Left forelimb (tissue), 1 donor: ENCODE results near the gene SLC9B1.

Experiments used
- DNase-seq: peaks from one replicate; pipeline ENCODE4 v3.0.0-alpha.2; 2018; ENCODE audit warnings: low spot score

SLC9B1 gene, protein sequence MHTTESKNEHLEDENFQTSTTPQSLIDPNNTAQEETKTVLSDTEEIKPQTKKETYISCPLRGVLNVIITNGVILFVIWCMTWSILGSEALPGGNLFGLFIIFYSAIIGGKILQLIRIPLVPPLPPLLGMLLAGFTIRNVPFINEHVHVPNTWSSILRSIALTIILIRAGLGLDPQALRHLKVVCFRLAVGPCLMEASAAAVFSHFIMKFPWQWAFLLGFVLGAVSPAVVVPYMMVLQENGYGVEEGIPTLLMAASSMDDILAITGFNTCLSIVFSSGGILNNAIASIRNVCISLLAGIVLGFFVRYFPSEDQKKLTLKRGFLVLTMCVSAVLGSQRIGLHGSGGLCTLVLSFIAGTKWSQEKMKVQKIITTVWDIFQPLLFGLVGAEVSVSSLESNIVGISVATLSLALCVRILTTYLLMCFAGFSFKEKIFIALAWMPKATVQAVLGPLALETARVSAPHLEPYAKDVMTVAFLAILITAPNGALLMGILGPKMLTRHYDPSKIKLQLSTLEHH

DNA sequence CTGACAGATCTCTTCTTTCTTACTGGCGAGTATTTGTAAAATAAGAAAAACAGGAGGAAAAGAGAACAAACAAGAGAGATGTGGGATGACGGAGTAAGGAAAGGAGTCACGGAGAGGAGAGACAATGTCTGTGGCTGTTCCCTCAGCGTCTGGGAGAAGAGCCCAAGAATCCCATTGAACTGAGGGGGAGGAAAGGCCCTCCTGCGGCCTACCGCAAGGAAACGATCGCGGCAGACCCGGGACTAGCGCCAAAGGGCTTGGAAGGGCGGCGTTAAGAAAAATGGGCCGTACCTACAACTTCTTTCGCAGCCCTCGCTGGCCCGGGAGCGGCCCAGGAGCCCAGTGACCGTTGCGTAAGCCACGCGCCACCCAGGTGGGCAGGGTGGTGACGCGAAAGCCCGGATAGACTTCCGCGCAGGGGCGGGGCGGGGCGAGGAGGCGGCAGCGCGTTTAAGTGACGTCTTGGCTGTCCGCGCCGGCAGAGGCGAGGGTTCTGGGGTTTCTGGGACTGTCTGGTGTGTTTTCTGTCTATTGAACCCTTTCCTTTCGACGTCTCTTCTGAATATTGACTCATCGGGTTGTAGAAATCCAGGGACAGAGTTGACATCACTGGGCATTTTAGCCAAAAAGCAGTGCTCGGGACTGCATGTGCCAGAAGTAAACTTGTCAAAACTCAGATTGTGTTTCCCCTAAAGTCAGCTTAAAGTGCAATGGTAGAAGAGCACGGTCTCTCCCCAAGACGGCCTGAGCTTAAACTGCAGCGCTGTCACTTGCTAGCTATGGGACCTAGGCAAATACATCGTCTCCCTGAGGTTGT, at the start of gene SLC9B1:
TSS of gene SLC9B1 (minus strand) at position 398 of the 817 bp plus-strand sequence. CDS start 27,994 bp downstream, outside the sequence.
- DNase-seq: peak; percentile 97

DNA sequence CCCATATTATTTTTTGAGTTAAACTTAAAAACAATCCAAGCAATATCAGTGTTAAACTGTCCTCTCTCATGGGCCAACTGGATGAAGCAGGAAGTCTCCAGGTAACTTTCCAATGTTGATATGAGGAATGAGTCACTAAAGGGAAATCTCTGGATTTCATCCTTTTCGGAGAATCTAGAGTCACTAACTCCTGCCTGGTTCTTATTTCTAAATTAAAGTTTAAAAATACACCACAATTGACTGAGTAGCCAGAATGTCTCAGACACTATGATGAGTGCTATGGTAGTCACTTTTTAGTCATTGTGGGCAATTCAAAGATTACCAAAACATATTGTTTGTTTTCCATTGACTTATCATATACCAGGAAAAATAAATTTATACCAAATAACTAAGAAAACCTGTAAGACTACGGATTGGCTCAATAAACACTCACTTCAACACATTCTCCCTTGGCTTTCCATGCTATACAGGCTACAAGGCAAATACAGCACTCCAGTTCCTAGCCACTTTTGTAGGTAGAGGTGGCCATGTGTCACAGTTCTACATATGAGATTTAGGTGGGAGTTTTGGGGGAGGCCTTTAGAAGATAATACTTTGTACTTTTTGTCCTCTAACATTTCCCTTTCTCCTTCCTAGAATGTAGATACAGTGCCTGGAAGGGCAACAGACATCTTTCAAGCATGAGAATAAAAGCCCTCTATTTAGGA, 48.5 kb upstream of the SLC9B1 start:
- DNase-seq: no peak

DNA sequence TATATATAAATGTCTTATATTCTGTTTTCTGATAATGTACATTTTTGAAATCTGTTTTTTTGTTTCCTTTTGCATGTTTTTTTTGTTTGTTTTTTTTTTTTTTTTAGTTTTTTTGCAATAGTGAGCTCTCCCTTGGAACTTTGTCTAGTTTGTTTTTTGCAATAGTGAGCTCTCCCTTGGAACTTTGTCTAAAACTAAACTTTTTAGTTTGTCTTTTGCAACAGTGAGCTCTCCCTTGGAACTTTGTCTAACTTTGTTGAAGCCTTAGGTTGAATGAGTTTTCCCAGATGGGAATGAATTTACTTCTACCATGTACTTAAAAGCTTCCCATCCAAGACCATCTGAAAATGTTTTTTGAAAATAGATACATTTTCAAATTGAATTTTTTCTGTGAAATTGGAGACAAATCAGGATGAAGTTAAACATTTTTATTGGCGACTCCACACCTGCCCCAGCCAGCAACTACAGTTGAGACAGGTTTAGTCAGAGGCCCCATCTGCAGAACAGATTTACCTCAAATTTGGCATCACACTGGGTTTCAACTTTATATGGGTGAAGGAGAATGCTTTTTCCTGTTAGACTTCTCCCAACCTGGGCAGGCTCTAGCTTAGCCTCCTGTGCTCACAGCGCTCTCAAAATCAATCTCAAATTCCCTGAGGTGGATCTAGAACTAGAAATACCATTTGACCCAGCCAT, 41.1 kb upstream of the SLC9B1 start:
- DNase-seq: no peak

DNA sequence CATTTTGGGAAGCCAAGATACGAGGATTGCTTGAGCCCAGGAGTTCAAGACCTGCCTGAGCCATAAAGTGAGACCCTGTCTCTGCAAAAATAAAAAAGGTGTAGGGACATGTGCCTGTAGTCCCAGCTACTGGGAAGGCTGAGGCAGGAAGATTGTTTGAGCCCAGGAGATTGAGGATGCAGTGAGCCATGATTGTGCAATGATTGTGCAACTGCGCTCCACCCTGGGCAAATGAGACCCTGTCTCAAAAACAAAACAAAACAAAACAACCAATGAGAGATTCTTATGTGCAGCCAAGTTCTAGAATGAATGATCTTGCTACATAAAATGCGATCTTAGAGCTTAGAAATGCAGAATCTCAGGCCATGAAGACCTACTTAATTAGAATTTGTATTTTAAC, 34.5 kb upstream of the SLC9B1 start:
- DNase-seq: no peak

DNA sequence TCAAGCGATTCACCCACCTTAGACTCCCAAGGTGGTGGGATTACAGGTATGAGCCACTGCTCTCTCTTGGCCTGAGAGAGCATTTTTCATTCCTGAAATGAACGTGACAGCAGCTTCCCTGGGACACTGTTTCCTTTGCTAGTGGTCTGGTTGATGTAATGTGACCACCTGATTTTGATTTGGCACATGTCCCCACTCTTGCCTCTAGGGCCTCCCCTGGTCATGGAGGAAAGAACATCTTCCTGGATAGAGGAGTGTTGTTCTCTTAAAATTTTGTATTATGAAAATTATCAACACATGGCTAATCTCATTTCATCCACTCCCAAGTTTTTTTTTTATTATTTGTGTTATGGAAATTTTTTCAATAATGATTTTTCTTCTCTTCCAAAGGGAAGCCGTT, 33.3 kb upstream of the SLC9B1 start:
- DNase-seq: no peak

DNA sequence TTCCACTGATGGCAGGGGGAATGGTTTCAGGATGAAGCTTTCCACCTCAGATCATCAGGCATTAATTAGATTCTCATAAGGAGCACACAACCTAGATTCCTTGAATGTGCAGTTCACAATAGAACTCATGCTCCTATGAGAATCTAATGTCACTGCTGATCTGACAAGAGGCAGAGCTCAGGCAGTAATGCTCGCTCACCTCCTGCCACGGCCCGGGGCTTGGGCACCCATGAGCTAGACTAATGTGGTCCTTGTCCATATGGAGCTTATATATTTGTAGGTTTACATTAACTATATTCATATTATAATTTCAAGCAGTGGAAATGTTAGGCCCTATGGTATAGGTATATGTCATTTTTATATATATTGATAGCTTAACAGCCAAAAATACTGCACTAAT, 32.6 kb upstream of the SLC9B1 start:
- DNase-seq: no peak

DNA sequence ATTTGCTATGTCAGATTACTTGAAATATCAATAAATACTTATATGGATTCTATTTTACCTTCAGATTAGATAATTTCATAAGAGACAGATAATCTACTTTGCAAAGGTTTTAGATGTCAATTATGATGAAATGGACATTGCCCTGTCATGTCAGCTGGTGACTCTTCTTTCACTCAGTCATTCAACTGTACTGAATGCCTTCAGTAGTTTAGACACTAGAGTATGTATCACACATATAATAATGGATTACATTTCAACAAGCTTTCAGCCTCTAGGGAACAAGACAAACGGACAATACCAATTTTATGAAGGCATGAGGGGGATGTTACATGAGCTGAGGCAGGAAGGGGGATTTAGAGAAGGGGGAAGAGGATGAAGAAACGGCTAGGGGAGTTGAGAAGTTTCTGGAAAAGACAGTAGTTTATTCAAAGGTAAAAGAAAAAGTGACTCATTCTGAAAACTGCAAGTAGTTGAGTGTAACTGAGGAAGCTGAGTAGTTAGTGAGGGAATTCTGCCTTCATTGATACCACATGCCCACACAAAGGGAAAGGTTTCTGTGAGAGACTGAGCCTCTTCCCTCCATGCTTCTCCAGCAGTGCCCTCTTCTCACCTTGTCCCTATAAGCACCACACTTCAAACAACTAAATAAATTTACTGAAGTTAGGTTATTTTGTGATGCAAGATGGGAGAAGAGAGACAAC, 31.4 kb upstream of the SLC9B1 start:
- no peak for DNase-seq

DNA sequence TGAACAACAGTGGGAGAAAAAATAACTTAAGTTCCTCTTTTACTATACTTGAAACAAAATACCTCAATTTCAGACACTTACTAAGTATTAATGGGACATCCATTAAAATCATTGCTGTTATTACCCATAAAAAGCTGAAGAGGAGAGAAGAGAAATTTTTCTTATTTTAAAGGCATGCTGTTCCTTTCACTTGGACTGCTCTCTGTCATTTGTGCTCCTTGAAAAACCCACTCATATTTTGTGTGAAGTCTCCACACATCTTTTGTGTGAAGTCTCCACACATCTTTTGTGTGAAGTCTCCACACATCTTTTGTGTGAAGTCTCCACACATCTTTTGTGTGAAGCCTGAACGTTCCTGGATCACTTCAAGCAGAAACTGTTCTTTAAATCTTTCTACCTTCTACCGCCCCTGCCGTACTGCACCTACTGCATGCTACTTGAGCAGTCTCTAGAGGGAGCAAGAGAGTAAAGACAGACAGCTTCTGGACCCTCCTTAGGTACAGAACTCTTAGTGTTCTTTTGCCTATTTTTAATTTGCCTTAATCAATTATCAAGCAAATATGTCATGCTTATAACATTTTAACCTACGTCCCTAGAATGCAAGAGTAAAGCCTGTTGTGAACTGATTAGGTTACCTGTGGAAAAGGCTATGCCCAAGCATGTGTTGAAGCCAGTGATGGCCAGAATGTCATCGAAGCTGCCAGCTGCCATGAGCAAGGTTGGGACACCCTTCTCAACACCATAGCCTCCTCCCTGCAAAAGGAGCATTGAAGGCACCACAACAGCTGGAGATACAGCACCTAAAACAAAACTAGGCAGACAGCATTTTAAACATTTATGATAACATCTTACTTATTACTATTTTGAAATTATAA, 27.1 kb upstream of the SLC9B1 start:
- DNase-seq: no peak

GRCh38 chr4:103044183-103044582, 24.7 kb upstream of the SLC9B1 start:
- no peak for DNase-seq

DNA sequence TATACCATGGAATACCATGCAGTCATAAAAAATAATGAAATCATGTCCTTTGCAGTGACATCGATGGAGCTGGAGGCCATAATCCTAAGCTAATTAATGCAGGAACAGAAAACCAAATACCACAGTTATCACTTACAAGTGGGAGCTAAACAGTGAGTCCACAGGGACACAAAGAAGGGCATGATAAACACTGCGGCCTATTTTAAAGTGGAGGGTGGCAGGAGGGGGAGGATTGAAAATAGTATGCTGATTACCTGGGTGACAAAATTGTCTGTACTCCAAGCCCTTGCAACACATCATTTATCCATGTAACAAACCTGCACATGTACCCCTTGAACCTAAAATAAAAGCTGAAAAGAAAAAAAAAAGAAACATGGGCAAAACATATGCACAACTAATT, 16.7 kb upstream of the SLC9B1 start:
- DNase-seq: no peak

GRCh38 chr4:103032574-103032973, 13.1 kb upstream of the SLC9B1 start:
- DNase-seq: no peak

GRCh38 chr4:103030791-103031190, 11.3 kb upstream of the SLC9B1 start:
- no peak for DNase-seq

DNA sequence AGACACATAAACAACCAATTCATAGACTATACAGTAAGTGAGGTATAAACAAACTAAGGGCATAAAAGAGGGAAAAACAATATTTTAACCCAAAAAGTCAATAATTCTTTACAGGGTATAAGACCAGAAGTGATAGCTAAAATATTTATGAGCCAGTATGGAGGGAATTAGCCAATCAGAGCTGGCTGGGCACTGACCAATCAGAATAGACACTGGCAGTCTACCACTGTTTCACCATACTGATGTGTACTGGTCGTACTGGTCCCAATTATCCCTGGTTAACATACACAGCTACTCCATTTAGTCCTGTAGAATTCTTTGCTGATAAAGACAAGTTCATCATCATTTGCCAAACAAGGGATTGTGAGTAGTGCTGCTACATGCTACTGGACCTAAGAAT, 9.8 kb upstream of the SLC9B1 start:
- no peak for DNase-seq

GRCh38 chr4:103026868-103027267, 7.4 kb upstream of the SLC9B1 start:
- DNase-seq: no peak

DNA sequence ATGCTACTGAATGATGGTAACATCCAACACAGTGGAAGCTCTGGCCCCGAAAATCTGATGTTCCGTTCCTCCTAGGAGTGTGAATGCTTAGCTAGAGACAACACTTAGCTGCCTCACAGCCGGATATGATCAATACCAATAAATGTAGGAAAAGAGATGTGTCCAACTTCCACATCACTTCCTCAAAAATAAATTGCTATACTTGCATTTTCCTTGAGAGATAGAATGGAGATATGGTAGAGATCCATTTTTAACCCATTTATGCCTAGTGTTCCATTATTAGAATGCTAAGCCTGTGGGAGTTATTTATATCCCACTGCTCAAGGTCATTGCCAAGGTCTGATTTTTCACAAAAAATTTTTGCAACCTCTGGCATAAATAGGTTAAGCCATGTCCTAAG, 5.5 kb upstream of the SLC9B1 start:
- DNase-seq: no peak

DNA sequence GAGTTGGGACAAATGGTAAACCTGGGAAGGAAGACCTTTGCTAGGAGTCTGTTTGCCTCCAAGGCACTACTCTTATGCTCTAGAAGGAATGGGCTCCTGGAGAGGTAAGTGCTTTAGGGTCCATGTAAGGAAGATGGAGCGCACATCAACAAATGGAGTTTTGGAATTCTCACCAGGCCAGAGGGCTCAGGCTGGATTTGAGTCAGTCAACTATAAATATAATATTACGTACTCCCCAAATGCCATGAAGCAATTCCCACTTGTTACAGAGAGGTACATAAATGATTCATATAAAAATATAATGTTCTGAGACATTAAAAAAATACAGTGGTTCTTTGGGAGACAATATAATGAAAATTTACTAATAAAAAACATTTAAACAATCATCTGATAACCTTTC, 1.6 kb upstream of the SLC9B1 start:
- DNase-seq: no peak

DNA sequence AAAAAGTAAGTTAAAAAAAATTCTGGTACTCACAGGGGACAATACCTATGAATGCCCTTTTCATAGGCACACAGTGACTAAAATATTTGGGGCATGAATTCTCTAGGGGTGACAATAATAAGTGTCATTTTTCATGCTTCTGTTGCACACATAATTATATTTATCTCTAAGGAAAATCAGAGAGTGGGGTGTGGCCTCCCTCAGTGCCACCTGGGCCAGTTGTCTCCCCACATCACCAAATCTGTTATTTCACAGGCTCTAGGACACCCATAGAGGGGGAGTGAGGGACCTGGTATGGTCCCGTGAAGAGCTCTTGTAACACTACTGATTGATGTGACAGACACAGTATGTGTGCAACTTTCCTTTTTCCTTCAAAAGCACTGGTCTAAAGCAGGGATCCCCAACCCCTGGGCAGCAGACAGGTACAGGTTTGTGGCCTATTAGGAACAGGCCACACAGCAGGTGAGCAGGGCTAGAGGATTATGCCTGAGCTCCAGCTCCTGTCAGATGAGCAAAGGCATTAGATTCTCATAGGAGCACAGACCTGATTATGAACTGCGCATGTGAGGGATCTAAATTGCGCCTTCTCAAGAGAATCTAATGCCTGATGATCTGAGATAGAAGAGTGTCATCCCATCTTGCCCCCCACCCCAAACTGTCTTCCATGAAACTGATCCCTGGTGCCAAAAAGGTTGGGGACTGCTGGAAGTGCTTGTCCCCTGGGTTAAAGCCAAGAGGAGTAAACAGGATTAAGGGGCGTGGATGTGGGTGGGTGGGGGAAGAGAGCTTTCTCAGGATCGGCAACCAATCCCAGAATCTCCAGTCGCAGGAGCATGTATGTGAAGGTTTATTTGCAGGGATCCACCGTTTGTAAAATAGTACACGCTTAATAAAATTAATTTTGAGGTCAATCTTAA, 856 bp downstream of the SLC9B1 start:
- peak; percentile 68 for DNase-seq

DNA sequence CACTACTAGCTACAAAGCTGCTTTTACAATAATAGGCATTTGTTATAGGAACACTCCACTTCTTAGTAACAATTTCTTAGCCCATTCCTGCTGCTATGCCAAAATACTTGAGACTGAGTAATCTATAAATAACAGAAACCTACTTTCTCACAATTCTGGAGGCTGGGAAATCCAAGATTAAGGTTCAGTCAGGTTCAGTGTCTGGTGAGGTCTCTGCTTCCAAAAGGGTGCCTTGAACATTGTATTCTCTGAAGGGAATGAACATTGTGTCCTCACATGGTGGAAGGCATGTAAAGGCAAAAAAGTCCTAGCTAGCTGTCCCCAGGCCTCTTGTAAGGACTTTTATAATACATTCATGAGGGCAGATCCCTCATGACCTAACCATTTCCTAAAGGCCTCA, 7.0 kb downstream of the SLC9B1 start:
- no peak for DNase-seq

DNA sequence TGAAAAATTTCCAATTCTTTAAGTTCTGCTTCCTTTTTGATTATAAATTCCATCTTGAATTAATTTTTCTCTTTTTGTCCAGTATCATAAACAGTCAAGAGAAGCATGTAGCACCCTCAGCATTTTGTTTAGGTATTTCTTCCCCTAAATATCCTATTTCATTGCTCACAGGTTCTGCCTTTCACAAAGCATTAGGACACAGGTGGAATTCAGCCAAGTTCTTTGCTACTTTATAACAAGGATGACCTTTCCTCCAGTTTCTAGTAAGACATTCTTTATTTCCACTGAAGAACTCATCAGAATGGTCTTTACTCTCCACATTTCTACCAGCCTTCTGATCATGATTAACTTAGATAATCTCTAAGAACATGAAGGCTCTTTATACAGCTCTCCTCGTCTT, 7.4 kb downstream of the SLC9B1 start:
- no peak for DNase-seq
